ENCODE data around the gene FHL2.

FHL2 gene

DNA sequence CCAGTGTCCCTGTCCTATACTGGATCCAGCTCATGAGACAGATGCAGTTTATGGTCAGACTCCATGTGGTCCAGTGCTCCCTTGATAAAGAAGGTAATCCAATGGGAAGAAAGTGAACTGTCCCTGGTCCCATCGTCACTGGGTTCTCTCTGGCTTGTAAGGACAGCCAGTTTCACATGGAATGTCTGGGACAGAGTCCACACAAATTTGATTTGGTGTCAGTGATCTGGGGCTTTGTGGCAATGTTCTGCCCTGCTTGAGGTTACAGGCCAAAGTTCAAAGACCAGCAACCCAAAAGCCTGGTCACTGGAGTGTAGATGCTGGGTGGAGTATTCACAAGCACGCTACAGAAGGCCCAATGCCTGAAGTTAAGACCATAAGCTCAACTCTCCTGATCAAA lies 22.2 kb upstream of the FHL2 start:
- no peak for DNase-seq

DNA sequence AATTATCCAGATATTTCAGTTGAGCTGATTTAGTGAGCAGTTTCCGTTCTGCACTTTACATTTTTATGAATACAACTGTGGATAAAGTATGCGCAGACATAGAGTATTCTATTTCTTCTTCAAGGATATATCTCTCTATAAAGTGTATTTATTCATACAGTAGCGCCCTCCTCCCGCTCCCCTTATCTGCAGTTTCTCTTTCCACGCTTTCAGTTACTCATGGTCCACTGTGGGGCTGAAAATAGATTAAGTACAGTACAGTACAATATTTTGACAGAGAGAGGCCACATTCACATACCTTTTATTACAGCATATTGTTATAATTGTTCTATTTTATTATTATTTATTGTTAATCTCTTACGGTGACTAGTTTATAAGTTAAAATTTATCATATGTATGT lies 19.7 kb upstream of the FHL2 start:
- no peak for DNase-seq

GRCh38 chr2:105417857-105418436 lies 19.1 kb upstream of the FHL2 start:
- no peak for DNase-seq

DNA sequence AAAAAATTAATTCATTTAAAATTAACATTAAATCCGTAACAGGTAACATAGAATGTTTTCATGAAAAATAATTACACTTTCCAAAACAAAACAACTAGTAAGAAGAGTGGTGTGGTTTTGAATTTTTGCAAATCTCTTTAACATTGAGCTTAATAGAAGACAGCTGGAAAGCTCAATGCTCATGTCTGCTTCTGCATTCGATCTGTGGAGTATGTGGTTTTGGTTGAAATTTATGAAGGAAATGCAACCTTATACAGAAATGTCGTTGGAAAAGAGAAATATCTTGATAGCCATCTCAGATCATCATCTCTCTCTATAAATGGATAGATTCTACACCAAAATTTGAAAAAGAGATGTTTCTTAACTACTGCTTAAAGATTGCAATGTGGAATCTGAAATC lies 17.3 kb upstream of the FHL2 start:
- no peak for DNase-seq

DNA sequence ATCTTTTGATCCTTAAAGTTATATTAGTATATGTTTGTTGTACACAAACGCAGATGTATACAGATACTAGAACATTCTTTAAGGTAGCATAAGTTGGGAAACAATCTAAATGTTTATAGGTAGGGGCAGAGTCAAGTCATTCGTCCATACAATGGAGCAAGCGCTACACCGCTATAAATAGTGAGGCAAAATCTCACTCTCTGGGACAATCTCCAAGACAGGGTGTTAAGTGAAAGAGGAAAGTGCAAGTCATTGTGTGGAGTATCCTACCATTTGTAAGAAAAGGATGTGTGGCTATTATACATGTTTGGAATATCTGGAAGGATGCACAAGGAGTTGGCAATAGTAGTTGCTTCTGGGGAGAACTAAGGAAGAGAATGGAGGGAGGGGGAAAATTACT lies 16.2 kb upstream of the FHL2 start:
- no peak for DNase-seq

DNA sequence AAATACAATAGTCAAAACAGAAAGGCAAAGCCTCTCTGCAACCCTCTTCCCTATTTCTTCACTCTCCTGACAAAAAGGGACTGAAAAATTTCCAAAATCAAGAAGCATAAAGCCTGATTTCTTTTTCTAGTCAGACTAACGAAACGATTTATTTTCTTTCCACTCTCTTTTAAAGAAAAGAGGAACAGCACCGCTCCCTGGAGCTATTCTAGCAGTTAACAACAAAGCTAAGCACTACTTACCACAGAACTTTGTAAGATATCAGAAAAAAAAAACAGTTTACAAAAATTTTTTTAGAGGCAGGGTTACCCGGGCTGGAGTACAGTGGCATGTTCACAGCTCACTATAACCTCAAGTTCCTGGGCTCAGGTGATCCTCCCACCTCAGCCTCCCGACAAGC lies 14.4 kb upstream of the FHL2 start:
- DNase-seq: no peak

DNA sequence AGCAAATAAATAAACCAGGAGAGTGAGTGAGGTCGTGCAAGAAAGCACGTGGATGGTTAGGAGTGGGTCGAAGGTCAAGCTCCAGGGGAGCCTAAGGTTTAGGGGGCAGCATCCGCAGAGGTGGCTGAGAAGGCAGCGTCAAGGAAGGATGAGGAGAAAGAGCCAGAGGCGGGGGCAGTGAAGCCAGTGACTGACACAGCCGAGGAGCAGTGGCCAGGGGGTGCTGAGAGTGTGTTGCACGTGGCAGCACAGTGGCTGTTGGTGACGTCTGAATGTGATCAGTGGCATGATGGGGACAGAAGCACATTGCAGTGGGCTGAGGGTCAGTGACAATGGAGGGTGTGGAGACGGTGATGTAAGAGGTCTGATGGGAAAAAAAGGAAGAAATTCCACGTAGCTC lies 13.7 kb upstream of the FHL2 start:
- no peak for DNase-seq

- DNase-seq: no peak
Observed at GRCh38 chr2:105411720-105412407, 13.0 kb upstream of the FHL2 start.

DNA sequence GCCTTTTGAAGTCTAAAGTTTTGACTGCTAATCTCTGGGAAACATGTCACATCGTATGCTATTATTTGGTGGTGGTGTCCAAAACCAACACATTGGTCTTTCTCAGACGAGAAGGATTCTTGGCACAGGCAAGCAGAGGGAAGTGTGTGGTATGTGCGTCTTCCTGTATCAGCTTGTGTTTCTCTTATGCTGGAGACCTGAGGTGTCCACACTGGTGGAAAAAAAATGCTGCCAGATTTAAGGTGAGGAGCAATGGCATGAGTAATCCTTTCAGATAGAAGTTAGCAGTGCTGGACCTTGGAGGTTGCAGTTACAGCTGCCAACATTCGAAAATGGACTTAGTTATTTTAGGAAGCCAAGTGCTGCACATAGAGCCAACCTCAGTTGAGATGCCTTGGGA lies 11.7 kb upstream of the FHL2 start:
- no peak for DNase-seq

- DNase-seq: peak; percentile 46
Observed at GRCh38 chr2:105409717-105410116, 10.9 kb upstream of the FHL2 start.

DNA sequence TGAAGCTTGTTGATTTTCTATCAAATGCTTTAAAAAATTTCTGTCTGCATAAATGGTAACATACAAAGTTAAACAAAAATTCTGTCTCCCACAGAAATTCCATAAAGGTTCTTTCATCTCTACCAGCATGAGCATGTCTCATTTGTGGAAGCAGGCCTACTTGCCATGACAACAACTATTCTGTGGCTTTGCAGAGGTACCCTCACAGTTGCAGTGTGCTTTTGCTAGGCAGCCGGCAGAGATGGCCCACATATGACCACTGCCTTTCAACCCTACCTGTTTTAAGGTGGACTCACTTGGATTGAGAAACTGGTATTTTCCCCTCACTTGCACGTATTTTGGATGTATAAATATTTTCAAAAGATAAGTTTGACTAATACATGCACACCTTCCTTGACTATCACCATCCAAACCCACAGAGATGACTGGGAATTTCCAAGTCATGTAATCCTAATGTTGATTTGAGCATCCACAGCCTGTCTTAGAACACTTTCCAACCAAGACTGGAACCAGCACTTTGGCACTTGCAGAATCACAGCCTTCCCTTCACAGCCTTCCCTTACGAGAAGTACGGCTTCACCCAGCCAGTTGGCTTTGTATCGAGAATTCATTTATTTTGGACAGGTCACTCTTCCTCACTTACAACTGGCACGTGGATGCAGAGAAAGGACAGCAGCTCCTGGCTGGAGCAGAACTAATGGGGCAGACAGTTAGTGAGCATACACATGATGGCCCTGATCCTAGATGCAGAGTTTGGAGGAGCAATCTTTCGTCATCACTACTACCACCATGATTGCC lies 9.3 kb upstream of the FHL2 start:
- DNase-seq: no peak

DNA sequence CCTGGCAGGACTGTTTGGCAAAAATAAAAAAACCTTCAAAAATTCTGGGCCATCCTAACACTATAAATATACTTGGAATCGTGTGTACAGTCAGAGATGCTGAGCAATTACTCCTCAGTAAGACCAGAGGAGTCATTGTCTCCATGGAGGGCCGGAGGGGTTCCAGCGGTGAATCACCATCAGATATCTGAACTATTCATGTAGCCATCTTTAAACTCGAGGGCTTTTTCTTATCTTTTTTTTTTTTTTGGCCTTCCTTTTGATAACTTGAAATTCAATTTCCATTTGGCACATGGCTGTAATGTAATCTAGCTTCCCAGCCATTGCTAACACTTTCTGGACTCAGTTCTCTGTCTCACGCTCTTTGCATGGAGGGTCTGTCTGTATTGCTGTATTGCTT lies 7.4 kb upstream of the FHL2 start:
- peak; percentile 90 for DNase-seq

DNA sequence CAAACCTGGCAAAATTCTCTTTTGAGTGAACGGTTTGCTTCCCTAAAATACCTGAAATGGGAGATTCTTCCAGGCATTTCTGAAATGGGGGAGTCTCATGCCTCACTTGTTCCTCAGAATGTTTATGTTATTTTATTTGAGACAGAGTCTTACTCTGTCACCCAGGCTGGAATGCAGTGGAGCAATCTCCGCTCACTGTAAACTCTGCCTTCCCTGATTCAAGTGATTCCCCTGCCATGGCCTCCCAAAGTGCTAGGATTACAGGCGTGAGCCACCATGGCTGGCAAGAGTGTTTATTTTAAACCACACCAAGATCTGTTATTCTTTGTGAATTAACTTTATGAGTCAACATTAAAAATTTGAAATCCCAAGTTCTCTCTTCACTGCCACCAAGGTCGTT lies 6.4 kb upstream of the FHL2 start:
- DNase-seq: peak; percentile 45

DNA sequence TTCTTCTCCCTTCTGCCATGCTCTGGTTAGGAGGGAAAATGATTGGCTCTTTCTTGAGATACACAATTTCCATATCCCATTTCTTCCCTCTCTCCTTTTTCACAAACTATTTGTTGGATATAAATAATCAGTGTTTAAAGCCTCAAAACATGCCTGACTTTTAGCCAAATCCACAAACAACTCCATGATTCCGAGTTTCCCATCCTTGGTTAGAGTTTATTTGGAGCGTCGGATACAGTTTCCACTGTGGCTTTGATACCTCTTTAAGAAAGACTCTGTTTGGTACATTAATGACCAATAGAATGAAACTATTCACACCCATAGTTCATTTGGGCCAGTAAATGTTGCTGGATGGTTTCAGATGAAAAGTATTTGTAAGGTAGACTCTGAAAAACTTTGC lies 5.9 kb upstream of the FHL2 start:
- DNase-seq: no peak

DNA sequence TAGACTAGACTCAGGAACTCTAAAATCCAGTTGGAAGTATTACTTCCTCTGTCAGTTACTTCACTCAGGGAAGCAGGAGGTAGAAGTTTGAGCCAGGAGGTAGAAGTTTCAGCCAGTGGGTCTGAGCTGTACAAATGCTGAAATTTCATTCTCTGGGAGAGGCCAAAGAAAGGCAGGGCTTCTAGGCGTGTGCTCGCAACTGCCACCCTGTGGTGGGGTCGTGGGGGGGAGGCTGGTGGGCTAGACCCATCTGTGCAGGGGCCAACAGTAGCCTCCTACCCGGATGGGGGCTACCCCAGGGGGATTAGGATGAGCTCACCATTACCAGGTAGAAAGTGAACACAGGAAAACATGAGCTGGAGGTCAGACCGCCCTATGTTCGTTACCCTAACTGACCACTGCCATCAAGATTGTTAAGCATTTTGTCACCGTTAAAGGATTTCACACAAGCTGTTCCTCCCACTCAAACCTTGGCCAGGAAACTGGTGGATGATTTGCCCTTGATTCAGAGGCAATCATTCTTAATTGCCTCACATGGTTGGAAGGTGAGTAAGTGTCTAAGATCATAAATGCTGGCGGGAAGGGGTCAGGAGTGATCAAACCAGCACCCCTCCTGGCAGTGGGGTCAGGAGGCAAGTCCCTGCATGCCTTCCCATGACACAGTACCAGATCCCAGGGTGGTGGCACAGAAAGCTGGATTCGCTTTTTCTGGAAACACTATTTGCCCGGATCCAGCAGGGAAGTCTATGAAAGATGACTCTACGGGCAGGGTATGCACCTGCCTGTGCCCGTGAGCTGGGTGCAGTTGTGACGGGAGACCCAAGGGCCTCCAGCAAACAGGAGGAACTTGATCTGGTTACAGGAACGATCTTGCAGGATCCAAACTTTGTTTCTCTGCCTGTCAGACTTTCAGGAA lies 5.2 kb upstream of the FHL2 start:
- peak; percentile 61 for DNase-seq

DNA sequence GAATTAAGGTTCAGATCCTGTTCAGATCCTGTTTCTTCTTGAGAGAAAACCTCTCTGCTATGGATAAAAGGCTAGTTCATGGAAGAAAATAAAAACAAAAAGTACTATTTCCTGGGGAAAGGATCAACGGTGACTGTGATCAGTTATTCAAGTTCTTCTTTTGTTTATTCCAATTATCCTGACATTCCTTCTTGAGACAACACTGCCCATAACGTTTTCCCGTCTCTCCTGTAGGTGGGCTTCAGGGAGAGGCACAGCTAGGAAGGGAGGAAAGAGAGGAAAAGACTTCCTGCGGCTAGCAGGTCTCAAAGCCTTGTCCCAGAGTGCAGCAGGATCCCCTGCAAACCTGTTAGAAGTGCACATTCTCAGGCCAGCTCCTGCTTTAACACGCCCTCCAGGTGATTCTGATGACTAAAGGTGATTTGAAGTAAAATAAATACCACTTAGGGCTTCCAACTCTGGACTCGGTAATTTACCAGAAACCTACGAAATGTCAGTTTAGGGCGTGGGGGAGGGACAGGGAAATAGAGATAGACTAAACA lies 4.5 kb upstream of the FHL2 start:
- DNase-seq: no peak

DNA sequence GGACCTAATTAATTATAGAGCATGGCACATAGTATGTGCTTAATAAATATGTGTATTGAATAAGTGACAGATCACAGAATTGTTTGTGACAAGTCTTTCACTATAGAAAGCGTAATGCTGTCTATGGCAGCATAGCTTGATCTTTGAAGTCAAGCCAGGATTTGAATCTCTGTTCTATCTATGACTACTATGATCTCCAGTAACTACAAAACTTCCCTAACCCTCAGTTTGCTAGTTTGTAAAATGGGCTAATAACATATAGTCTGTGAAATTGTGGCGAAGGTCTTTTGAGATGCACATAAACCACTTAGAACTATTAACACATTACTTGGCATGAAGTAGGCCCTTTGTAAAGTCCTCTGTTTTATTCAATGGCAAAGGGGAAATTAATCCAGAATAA lies 4.0 kb upstream of the FHL2 start:
- DNase-seq: no peak

DNA sequence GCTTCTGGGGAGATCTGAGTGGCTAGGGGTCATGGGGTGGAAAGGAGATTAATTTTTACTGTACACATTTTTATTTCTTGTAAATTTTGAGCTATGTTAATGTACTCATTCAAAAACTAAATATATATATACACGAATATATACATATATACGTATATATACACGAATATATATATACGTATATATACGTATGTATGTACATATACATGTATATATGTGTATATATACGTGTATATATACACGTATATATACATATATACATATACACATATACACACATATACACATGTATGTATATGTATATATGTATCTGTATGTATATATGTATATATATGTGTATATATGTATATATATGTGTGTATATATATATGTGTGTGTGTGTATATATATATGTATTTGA lies 3.0 kb upstream of the FHL2 start:
- DNase-seq: no peak

DNA sequence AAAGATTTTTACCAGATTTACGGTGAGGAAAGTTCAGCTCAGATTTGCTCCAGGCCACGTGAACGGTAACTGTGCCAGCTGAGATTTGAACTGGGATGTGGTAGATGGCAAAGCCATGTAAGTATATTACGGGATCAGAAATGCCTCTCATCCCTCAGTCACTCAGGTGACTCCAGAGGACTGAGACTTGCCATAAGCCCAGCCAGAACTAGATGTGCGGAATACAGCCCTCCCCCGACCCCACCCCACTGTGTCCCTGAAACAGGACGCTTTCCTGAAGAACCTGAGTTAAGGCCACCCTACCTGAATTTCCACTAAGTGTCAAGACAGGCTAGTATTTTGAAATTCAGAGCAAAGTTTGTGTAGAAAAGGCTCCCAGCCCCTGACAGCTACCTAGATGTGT lies 1.3 kb upstream of the FHL2 start:
- no peak for DNase-seq

- DNase-seq: no peak
Observed at GRCh38 chr2:105399207-105399861, 483 bp upstream of the FHL2 start.

GRCh38 chr2:105397953-105398335 lies 907 bp downstream of the FHL2 start:
- DNase-seq: no peak

DNA sequence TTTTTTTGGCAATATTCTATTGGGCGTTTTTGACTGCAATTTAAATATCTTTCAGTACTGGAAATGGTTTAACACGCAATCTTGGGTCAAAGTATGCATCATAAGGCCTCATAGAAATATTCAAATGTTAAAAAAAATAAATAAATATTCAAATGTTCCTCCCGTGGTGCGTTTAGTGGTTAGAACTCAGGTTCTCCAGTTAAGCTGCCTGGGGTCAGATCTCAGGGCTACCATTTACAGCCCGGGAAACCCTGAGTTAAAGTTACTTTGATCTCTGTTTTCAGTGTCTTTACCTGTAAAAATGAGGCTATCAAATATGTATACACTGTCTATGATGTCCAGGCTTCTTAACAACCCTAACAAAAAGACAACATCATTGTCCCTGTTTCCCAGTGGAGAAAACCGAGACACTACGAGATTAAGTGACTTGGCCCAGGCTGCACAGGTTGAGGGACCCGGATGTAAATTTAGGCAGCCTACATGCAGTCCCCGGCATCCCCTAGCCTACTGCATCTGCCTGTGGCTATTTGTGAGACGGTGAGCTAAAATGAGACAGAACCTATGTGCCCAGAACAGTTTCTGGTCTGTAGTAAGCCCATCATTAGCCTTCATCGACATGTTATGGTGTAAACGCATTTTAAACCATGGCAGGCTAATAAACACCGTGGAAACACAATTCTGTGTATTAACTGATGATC lies 1.7 kb downstream of the FHL2 start:
- no peak for DNase-seq

Data from amniotic stem cell (primary cell).